Activated naive CD8-positive, alpha-beta T cell treated with anti-CD3 and anti-CD28 coated beads, Interleukin-2, amount 50 U/mL, for 24 hours (primary cell): ENCODE results near the gene TTLL1.
A peak's percentile ranks its signal among the peaks of the same experiment; 100 is the strongest.

Experiments
- ATAC-seq: fragments of 150-1000 bp; cut with Tn5 transposase; one replicate; pipeline ENCODE4 v1.10.0; 2021
- DNase-seq: peaks from one replicate; pipeline ENCODE4 v3.0.0; 2021
- H3K27ac Mint-ChIP-seq: one replicate; pipeline ENCODE4 v1.8.0; 2021; ENCODE audit warnings: mild to moderate bottlenecking, mixed read lengths
- H3K27me3 Mint-ChIP-seq: one replicate; pipeline ENCODE4 v1.8.0; 2021; ENCODE audit warnings: mixed read lengths
- H3K36me3 Mint-ChIP-seq: one replicate; pipeline ENCODE4 v1.8.0; 2021; ENCODE audit warnings: low read depth, mixed read lengths
- H3K4me1 Mint-ChIP-seq: one replicate; pipeline ENCODE4 v1.8.0; 2021; ENCODE audit warnings: mixed read lengths
- H3K4me3 Mint-ChIP-seq: one replicate; pipeline ENCODE4 v1.8.0; 2021; ENCODE audit warnings: mild to moderate bottlenecking, moderate library complexity, mixed read lengths
- H3K9me3 Mint-ChIP-seq: one replicate; pipeline ENCODE4 v1.8.0; 2021; ENCODE audit warnings: mixed read lengths

TTLL1 gene

GRCh38 chr22:43098356-43098755 lies 9.2 kb upstream of the TTLL1 start:
- Mint-ChIP-seq H3K27ac (no peak overlapping the region), H3K9me3 (peaks cover 13% of the 10 kb centered on the region), H3K36me3 (no peaks in the 10 kb centered on the region), H3K4me3 (no peak overlapping the region), H3K27me3 (no peaks in the 10 kb centered on the region), H3K4me1 (peaks cover 6% of the 10 kb centered on the region)
- no peak for DNase-seq
- no peak for ATAC-seq

- DNase-seq (no peak), ATAC-seq (no peak)
- H3K4me1 Mint-ChIP-seq = peaks cover 6% of the 10 kb centered on the region
- no peaks in the 10 kb centered on the region for H3K36me3 Mint-ChIP-seq
- H3K4me3 Mint-ChIP-seq = no peak overlapping the region
- H3K27me3 Mint-ChIP-seq = no peaks in the 10 kb centered on the region
- no peak overlapping the region for H3K27ac Mint-ChIP-seq
- H3K9me3 Mint-ChIP-seq = peaks cover 13% of the 10 kb centered on the region
Measured at GRCh38 chr22:43096420-43096819, 7.2 kb upstream of the TTLL1 start.

- Mint-ChIP-seq H3K36me3 (no peaks in the 10 kb centered on the region), H3K27me3 (no peaks in the 10 kb centered on the region), H3K27ac (no peak overlapping the region), H3K4me3 (no peak overlapping the region), H3K4me1 (peaks cover 3% of the 10 kb centered on the region), H3K9me3 (peaks cover 13% of the 10 kb centered on the region)
- ATAC-seq = no peak
- DNase-seq = no peak
Measured at GRCh38 chr22:43094551-43094950, 5.4 kb upstream of the TTLL1 start.

- H3K4me1 Mint-ChIP-seq = peaks cover 6% of the 10 kb centered on the region
- no peak overlapping the region for H3K4me3 Mint-ChIP-seq
- no peaks in the 10 kb centered on the region for H3K36me3 Mint-ChIP-seq
- ATAC-seq (no peak), DNase-seq (no peak)
- peaks cover 13% of the 10 kb centered on the region for H3K9me3 Mint-ChIP-seq
- H3K27ac Mint-ChIP-seq = no peak overlapping the region
- H3K27me3 Mint-ChIP-seq = no peaks in the 10 kb centered on the region
Measured at GRCh38 chr22:43094085-43094484, 4.9 kb upstream of the TTLL1 start.

GRCh38 chr22:43092085-43092484 lies 2.9 kb upstream of the TTLL1 start:
- no peak for DNase-seq
- peaks cover 13% of the 10 kb centered on the region for H3K9me3 Mint-ChIP-seq
- H3K4me1 Mint-ChIP-seq = peaks cover 12% of the 10 kb centered on the region
- H3K4me3 Mint-ChIP-seq = no peak overlapping the region
- ATAC-seq = no peak
- H3K36me3 Mint-ChIP-seq = no peaks in the 10 kb centered on the region
- H3K27ac Mint-ChIP-seq = no peak overlapping the region
- H3K27me3 Mint-ChIP-seq = no peaks in the 10 kb centered on the region

- peak; percentile 23 for ATAC-seq
- H3K27me3 Mint-ChIP-seq = no peaks in the 10 kb centered on the region
- H3K4me1 Mint-ChIP-seq = peaks cover 26% of the 10 kb centered on the region
- no peaks in the 10 kb centered on the region for H3K9me3 Mint-ChIP-seq
- peak overlapping the region; percentile 60 for H3K27ac Mint-ChIP-seq
- DNase-seq = peak; percentile 47
- H3K4me3 Mint-ChIP-seq = peak overlapping the region; percentile 91
- H3K36me3 Mint-ChIP-seq = no peaks in the 10 kb centered on the region
Measured at GRCh38 chr22:43090130-43090789, 1.1 kb upstream of the TTLL1 start.

- H3K9me3 Mint-ChIP-seq = no peaks in the 10 kb centered on the region
- ATAC-seq = no peak
- no peaks in the 10 kb centered on the region for H3K27me3 Mint-ChIP-seq
- DNase-seq = no peak
- peak overlapping the region; percentile 91 for H3K27ac Mint-ChIP-seq
- H3K36me3 Mint-ChIP-seq = no peaks in the 10 kb centered on the region
- peak overlapping the region; percentile 91 for H3K4me3 Mint-ChIP-seq
- peaks cover 28% of the 10 kb centered on the region for H3K4me1 Mint-ChIP-seq
Measured at GRCh38 chr22:43088627-43088983, 586 bp downstream of the TTLL1 start.

GRCh38 chr22:43085658-43086606 lies 3.3 kb downstream of the TTLL1 start:
- H3K36me3 Mint-ChIP-seq = no peaks in the 10 kb centered on the region
- no peak overlapping the region for H3K27ac Mint-ChIP-seq
- no peaks in the 10 kb centered on the region for H3K9me3 Mint-ChIP-seq
- no peak overlapping the region for H3K4me3 Mint-ChIP-seq
- no peak for ATAC-seq
- peaks cover 28% of the 10 kb centered on the region for H3K4me1 Mint-ChIP-seq
- no peaks in the 10 kb centered on the region for H3K27me3 Mint-ChIP-seq
- no peak for DNase-seq

- DNase-seq (no peak), ATAC-seq (no peak)
- Mint-ChIP-seq H3K36me3 (no peaks in the 10 kb centered on the region), H3K9me3 (no peaks in the 10 kb centered on the region), H3K27me3 (no peaks in the 10 kb centered on the region), H3K4me3 (no peak overlapping the region), H3K4me1 (peaks cover 15% of the 10 kb centered on the region), H3K27ac (no peak overlapping the region)
Measured at GRCh38 chr22:43081968-43082367, 7.2 kb downstream of the TTLL1 start.

GRCh38 chr22:43080616-43081015 lies 8.6 kb downstream of the TTLL1 start:
- H3K27me3 Mint-ChIP-seq = no peaks in the 10 kb centered on the region
- DNase-seq = no peak
- no peak overlapping the region for H3K4me3 Mint-ChIP-seq
- H3K4me1 Mint-ChIP-seq = peaks cover 3% of the 10 kb centered on the region
- H3K9me3 Mint-ChIP-seq = no peaks in the 10 kb centered on the region
- no peak for ATAC-seq
- no peaks in the 10 kb centered on the region for H3K36me3 Mint-ChIP-seq
- no peak overlapping the region for H3K27ac Mint-ChIP-seq

GRCh38 chr22:43079742-43080141 lies 9.4 kb downstream of the TTLL1 start:
- ATAC-seq (no peak), DNase-seq (no peak)
- no peaks in the 10 kb centered on the region for H3K36me3 Mint-ChIP-seq
- no peaks in the 10 kb centered on the region for H3K27me3 Mint-ChIP-seq
- H3K4me3 Mint-ChIP-seq = no peak overlapping the region
- no peak overlapping the region for H3K27ac Mint-ChIP-seq
- H3K4me1 Mint-ChIP-seq = no peaks in the 10 kb centered on the region
- no peaks in the 10 kb centered on the region for H3K9me3 Mint-ChIP-seq

GRCh38 chr22:43078522-43078921 lies 10.7 kb downstream of the TTLL1 start:
- H3K4me1 Mint-ChIP-seq = no peaks in the 10 kb centered on the region
- H3K36me3 Mint-ChIP-seq = no peaks in the 10 kb centered on the region
- no peak overlapping the region for H3K27ac Mint-ChIP-seq
- ATAC-seq = no peak
- H3K27me3 Mint-ChIP-seq = no peaks in the 10 kb centered on the region
- DNase-seq = no peak
- H3K9me3 Mint-ChIP-seq = no peaks in the 10 kb centered on the region
- no peak overlapping the region for H3K4me3 Mint-ChIP-seq

- no peaks in the 10 kb centered on the region for H3K36me3 Mint-ChIP-seq
- H3K9me3 Mint-ChIP-seq = no peaks in the 10 kb centered on the region
- ATAC-seq = no peak
- H3K4me1 Mint-ChIP-seq = no peaks in the 10 kb centered on the region
- no peak for DNase-seq
- H3K27ac Mint-ChIP-seq = no peak overlapping the region
- H3K27me3 Mint-ChIP-seq = no peaks in the 10 kb centered on the region
- H3K4me3 Mint-ChIP-seq = no peak overlapping the region
Measured at GRCh38 chr22:43077121-43077877, 11.9 kb downstream of the TTLL1 start.

- no peaks in the 10 kb centered on the region for H3K4me1 Mint-ChIP-seq
- peaks cover 2% of the 10 kb centered on the region for H3K36me3 Mint-ChIP-seq
- H3K4me3 Mint-ChIP-seq = no peak overlapping the region
- DNase-seq (no peak), ATAC-seq (no peak)
- no peaks in the 10 kb centered on the region for H3K27me3 Mint-ChIP-seq
- no peak overlapping the region for H3K27ac Mint-ChIP-seq
- no peaks in the 10 kb centered on the region for H3K9me3 Mint-ChIP-seq
Measured at GRCh38 chr22:43066844-43067385, 22.3 kb downstream of the TTLL1 start.
